Measurements from ENCODE around the gene PHF14. TPM values are rescaled to one million over a fixed set of nuclear protein-coding genes. Genes with fewer than 3 reads are reported as not detected.
"Not testable (repeated sequence)": the region's sequence is repeated elsewhere in the genome, so short reads cannot be mapped to it uniquely, and the experiment has no call there.

The PHF14 gene
- total RNA-seq, 1 donor from 2014 or later: 50.4 TPM

DNA sequence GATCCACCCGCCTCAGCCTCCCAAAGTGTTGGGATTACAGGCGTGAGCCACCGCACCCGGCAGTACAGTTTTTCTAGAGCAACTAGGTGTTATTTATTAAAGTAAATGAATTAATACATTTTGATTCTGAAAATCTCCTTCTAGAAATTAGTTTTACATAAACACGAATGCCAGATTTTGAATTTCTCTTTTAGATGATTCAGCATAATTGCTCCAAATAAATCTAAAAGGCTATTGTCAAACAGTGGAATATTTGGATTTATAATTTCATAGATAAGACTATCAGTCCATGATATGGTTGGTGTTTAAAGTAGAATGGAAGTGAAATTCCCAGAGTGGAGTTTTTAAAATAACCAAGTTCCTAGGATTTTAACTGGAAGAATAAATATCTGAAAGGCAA, 1.5 kb upstream of the PHF14 start:
- Mint-ChIP-seq H3K9me3 (ENCODE audit: unreplicated experiment) (no peaks in the 10 kb centered on the region), H3K4me1 (ENCODE audit: unreplicated experiment) (peaks cover 15% of the 10 kb centered on the region), H3K27me3 (ENCODE audit: unreplicated experiment) (peaks cover 6% of the 10 kb centered on the region), H3K36me3 (ENCODE audit: low read depth, unreplicated experiment) (peaks cover 4% of the 10 kb centered on the region), H3K27ac (ENCODE audit: unreplicated experiment) (no peak overlapping the region), H3K4me3 (ENCODE audit: unreplicated experiment) (no peak overlapping the region)
- TF ChIP-seq, protein P1, sequence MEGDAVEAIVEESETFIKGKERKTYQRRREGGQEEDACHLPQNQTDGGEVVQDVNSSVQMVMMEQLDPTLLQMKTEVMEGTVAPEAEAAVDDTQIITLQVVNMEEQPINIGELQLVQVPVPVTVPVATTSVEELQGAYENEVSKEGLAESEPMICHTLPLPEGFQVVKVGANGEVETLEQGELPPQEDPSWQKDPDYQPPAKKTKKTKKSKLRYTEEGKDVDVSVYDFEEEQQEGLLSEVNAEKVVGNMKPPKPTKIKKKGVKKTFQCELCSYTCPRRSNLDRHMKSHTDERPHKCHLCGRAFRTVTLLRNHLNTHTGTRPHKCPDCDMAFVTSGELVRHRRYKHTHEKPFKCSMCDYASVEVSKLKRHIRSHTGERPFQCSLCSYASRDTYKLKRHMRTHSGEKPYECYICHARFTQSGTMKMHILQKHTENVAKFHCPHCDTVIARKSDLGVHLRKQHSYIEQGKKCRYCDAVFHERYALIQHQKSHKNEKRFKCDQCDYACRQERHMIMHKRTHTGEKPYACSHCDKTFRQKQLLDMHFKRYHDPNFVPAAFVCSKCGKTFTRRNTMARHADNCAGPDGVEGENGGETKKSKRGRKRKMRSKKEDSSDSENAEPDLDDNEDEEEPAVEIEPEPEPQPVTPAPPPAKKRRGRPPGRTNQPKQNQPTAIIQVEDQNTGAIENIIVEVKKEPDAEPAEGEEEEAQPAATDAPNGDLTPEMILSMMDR (IDR thresholded peaks at IDR 0.05; ENCODE audit: unreplicated experiment): no peak
- DNase-seq (ENCODE audit: low spot score): no peak

DNA sequence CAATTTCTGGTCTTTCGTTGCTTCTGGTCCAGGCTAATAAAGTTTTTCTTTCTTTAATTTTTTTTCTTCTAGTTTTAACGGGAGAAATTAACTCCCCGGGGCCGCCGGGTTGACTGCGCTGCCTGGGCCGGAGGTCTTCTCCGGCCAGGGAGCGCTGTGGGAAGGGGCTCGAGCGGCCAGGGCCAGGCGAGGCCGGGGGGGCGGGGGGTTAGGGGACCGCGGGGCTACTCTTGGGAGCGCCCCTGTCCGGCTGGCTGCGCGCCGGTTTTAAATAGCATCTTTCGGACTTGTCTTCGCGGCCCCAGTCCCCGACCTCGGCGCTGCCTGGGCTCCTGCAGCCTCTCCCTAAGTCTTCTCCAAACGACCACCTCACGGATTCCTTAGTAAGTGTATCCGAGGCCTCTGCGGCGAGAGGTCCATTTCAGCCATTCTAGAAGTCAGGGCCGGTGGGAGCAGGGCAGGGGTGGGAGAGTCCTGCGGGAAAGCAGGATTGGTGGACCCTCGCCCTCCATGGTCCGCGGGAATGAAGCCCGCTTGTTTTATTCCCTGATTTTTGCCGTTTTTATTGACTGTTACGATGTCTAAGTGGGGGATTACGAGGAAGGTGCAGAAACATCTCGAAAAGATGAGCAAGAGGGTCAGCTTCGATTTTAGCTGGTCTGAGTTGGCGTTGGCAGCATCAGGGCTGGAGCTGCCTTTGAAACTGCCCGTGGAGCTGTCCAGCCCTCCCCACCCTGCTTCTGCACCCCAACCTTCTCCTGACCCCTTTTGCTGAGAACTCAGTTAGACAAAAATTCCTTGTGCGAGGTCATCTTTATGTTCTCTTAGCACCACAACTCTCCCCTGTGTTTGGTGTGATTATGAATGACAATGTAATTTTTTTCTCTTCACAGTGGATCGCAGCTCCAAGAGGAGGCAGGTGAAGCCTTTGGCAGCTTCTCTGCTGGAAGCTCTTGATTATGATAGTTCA, 555 bp downstream of the PHF14 start:
- H3K9me3 Mint-ChIP-seq (ENCODE audit: unreplicated experiment): no peaks in the 10 kb centered on the region
- peaks cover 15% of the 10 kb centered on the region for H3K4me1 Mint-ChIP-seq (ENCODE audit: unreplicated experiment)
- peak overlapping the region; percentile 95 for H3K4me3 Mint-ChIP-seq (ENCODE audit: unreplicated experiment)
- TF ChIP-seq, protein P1 (IDR thresholded peaks at IDR 0.05; ENCODE audit: unreplicated experiment): no peak
- H3K36me3 Mint-ChIP-seq (ENCODE audit: low read depth, unreplicated experiment): peaks cover 4% of the 10 kb centered on the region
- DNase-seq (ENCODE audit: low spot score): peak; percentile 62
- peaks cover 6% of the 10 kb centered on the region for H3K27me3 Mint-ChIP-seq (ENCODE audit: unreplicated experiment)
- peak overlapping the region; percentile 93 for H3K27ac Mint-ChIP-seq (ENCODE audit: unreplicated experiment)

DNA sequence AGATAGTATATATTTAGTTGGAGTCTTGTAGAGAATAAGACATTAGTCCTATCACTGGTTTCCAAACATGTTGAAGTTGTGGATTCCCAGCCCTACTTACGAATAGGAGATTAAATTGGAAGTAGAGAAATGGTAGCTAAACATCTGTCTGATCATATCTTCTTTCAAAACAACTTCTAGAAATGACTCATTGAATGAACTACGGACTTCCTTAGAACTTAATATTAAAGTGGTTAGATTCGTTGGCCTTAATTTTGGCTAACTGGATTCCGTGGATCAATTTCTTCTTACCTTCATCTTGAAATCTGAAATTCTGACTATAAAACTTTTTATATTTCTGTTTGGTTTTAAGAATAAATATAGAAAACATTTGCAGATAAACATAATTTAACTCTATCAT, 3.4 kb downstream of the PHF14 start:
- Mint-ChIP-seq H3K27ac (ENCODE audit: unreplicated experiment) (no peak overlapping the region), H3K27me3 (ENCODE audit: unreplicated experiment) (peaks cover 6% of the 10 kb centered on the region), H3K36me3 (ENCODE audit: low read depth, unreplicated experiment) (peaks cover 5% of the 10 kb centered on the region), H3K4me1 (ENCODE audit: unreplicated experiment) (peaks cover 15% of the 10 kb centered on the region), H3K9me3 (ENCODE audit: unreplicated experiment) (no peaks in the 10 kb centered on the region), H3K4me3 (ENCODE audit: unreplicated experiment) (no peak overlapping the region)
- no peak for DNase-seq (ENCODE audit: low spot score)
- TF ChIP-seq, protein P1 (IDR thresholded peaks at IDR 0.05; ENCODE audit: unreplicated experiment): no peak

DNA sequence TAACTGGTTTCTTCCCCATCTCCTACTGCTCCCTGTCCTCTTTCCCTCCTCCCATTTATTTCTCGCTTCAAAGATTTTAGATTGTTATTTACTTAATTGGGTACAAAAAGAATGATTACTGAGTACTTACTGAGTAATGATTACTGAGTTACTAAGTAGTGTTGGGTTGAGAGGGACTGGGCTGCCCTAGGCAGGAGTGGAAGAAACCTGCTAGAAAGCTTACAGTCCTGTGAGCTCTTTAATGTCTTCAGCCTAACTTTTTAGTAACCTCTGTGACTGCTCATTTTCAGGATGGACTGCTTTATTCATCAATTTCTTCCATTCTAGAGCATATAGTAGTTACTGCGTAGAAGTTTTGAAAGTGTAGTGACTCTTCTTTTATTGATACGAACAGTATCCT, 7.6 kb downstream of the PHF14 start:
- DNase-seq (ENCODE audit: low spot score): no peak
- peaks cover under 1% of the 10 kb centered on the region for H3K4me1 Mint-ChIP-seq (ENCODE audit: unreplicated experiment)
- H3K27ac Mint-ChIP-seq (ENCODE audit: unreplicated experiment): no peak overlapping the region
- peaks cover 9% of the 10 kb centered on the region for H3K36me3 Mint-ChIP-seq (ENCODE audit: low read depth, unreplicated experiment)
- no peaks in the 10 kb centered on the region for H3K9me3 Mint-ChIP-seq (ENCODE audit: unreplicated experiment)
- TF ChIP-seq, protein P1 (IDR thresholded peaks at IDR 0.05; ENCODE audit: unreplicated experiment): no peak
- no peak overlapping the region for H3K4me3 Mint-ChIP-seq (ENCODE audit: unreplicated experiment)
- H3K27me3 Mint-ChIP-seq (ENCODE audit: unreplicated experiment): no peaks in the 10 kb centered on the region

DNA sequence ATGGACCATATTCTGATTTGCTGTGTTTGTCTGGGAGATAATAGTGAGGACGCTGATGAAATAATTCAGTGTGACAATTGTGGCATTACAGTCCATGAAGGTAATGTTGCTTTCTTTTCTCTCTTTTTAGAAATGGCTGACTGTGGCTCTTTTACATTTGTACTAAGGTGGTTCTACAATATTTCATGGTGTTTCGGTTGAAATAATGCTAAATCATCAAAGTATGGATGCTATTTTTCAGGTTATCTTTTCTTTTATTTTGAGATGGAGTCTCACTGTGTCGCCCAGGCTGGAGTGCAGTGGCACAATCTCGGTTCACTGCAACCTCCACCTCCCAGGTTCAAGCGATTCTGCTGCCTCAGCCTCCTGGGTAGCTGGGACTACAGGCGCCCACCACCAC, 17.1 kb downstream of the PHF14 start:
- DNase-seq (ENCODE audit: low spot score); H3K4me1 Mint-ChIP-seq (ENCODE audit: unreplicated experiment); H3K27ac Mint-ChIP-seq (ENCODE audit: unreplicated experiment); H3K4me3 Mint-ChIP-seq (ENCODE audit: unreplicated experiment); H3K9me3 Mint-ChIP-seq (ENCODE audit: unreplicated experiment); H3K27me3 Mint-ChIP-seq (ENCODE audit: unreplicated experiment): not testable (repeated sequence)
- peaks cover 25% of the 10 kb centered on the region for H3K36me3 Mint-ChIP-seq (ENCODE audit: low read depth, unreplicated experiment)

DNA sequence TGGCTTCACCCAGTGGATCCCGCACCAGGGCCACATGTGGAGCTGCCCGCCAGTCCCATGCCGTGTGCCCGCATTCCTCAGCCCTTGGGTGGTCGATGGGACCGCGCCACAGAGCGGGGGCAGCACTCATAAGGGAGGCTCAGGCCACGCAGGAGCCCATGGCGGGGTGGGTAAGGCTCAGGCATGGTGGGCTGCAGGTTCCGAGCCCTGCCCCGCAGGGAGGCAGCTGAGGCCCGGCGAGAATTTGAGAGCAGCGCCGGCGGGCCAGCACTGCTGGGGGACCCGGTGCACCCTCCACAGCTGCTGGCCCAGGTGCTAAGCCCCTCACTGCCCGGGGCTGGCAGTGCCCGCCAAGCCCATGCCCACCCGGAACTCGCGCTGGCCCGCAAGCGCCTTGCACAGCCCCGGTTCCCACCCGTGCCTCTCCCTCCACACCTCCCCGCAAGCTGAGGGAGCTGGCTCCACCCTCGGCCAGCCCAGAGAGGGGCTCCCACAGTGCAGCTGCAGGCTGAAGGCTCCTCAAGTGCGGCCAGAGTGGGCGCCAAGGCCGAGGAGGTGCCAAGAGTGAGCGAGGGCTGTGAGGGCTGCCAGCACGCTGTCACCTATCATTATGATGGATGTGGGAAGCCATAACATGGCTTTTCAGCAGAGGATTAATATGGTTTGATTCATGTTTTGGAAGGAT, 22.0 kb downstream of the PHF14 start:
- H3K4me3 Mint-ChIP-seq (ENCODE audit: unreplicated experiment); H3K4me1 Mint-ChIP-seq (ENCODE audit: unreplicated experiment); H3K27me3 Mint-ChIP-seq (ENCODE audit: unreplicated experiment); H3K27ac Mint-ChIP-seq (ENCODE audit: unreplicated experiment); H3K9me3 Mint-ChIP-seq (ENCODE audit: unreplicated experiment); DNase-seq (ENCODE audit: low spot score): not testable (repeated sequence)
- peaks cover 36% of the 10 kb centered on the region for H3K36me3 Mint-ChIP-seq (ENCODE audit: low read depth, unreplicated experiment)

All from endothelial cell (in vitro differentiated cells).